K562 treated with DMSO at 1 percent for 12 hours (cell line): Measurements from ENCODE around the gene TNS2. TPM values are rescaled to one million over a fixed set of nuclear protein-coding genes. Genes with fewer than 3 reads are reported as not detected.

ENCODE experiments used
- total RNA-seq: library from RNA; unstranded; fragments of 300-600 nt; gene quantifications from 2 replicates; pipeline ENCODE4 v1.2.3, GENCODE V29; 2022; ENCODE audit not compliant: insufficient read depth

Gene TNS2, protein sequence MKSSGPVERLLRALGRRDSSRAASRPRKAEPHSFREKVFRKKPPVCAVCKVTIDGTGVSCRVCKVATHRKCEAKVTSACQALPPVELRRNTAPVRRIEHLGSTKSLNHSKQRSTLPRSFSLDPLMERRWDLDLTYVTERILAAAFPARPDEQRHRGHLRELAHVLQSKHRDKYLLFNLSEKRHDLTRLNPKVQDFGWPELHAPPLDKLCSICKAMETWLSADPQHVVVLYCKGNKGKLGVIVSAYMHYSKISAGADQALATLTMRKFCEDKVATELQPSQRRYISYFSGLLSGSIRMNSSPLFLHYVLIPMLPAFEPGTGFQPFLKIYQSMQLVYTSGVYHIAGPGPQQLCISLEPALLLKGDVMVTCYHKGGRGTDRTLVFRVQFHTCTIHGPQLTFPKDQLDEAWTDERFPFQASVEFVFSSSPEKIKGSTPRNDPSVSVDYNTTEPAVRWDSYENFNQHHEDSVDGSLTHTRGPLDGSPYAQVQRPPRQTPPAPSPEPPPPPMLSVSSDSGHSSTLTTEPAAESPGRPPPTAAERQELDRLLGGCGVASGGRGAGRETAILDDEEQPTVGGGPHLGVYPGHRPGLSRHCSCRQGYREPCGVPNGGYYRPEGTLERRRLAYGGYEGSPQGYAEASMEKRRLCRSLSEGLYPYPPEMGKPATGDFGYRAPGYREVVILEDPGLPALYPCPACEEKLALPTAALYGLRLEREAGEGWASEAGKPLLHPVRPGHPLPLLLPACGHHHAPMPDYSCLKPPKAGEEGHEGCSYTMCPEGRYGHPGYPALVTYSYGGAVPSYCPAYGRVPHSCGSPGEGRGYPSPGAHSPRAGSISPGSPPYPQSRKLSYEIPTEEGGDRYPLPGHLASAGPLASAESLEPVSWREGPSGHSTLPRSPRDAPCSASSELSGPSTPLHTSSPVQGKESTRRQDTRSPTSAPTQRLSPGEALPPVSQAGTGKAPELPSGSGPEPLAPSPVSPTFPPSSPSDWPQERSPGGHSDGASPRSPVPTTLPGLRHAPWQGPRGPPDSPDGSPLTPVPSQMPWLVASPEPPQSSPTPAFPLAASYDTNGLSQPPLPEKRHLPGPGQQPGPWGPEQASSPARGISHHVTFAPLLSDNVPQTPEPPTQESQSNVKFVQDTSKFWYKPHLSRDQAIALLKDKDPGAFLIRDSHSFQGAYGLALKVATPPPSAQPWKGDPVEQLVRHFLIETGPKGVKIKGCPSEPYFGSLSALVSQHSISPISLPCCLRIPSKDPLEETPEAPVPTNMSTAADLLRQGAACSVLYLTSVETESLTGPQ (N-terminal part only)
- total RNA-seq = 0.63 and 4.9 TPM in 2 replicates

DNA sequence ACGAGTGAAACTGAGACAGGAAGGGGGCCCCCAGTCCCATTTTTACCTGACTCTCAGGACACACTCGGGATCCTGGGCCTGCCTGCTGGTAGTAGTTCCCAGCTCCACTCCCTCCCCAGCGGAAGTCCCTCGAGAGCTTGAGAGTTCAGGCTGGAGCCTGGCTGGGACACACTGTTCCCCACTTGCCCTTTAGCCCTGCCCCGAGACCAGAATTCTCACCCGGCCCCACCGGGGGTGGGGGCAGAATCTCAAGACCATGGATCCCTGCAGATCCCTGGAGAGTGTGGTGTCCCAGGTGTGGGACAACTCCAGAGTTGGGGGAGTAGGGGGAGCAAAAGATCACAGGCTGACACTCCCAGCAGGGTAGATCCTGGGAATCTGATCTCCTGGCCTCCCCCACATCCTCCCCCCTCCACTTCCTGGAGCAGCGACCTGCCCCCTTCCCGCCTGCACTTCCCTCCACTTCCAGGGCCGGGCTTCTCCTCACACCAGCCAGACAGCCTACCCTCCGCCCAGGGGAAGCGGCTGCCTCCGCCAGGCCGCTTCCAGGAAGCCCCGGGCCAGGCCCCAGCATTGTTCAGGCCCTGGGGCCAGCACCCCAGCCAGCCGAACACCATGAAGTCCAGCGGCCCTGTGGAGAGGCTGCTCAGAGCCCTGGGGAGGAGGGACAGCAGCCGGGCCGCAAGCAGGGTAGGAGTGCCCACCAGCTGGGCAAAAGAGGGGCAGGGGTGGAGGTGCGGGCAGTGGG lies at the start of gene TNS2:
TNS2 (plus strand) TSS at position 495 of the 748 bp plus-strand sequence; CDS start at position 616, 121 bp downstream.

DNA sequence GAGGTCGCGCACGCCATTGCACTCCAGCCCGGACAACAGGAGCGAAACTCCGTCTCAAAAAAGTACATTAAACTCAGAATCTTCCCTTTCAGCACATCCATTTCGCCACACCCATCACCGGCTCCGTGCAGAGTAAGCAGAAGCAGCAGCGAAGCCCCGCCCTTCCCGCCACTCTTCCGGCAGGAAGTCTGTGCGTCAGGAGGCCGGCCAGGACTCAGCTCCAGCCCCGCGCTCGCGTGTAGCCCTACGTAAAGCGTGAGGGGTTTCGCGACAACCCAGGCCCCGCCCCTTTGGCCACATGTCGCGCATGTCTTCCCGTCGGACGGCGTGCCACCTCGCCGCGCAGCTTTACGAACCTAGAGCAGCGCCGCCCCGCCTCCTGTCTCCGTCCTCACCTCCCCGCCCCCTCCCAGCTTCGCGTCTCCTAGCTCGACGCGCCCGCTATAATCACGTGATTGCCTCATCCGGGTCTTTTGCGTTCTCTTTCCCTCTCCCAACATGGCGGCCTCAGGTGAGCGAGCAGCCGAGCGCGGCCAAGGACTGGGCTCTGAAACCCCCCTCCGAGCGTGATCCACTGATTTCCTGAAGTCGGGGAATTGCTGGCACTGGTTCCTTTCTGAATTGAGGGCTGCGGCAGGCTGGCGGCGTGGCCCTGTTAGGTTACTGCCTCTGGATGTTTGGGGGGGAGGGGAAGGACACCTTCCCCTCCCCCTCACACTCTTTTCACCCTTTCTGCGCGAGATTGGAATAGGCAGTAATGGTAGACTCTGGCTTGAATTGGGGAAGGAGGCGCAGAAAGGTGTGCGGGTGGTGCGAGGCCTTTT lies 43.7 kb upstream of the TNS2 start, which contains the start of gene EIF4B:
EIF4B (plus strand) TSS at position 471 of the 824 bp plus-strand sequence; CDS start at position 499, 28 bp downstream.

DNA sequence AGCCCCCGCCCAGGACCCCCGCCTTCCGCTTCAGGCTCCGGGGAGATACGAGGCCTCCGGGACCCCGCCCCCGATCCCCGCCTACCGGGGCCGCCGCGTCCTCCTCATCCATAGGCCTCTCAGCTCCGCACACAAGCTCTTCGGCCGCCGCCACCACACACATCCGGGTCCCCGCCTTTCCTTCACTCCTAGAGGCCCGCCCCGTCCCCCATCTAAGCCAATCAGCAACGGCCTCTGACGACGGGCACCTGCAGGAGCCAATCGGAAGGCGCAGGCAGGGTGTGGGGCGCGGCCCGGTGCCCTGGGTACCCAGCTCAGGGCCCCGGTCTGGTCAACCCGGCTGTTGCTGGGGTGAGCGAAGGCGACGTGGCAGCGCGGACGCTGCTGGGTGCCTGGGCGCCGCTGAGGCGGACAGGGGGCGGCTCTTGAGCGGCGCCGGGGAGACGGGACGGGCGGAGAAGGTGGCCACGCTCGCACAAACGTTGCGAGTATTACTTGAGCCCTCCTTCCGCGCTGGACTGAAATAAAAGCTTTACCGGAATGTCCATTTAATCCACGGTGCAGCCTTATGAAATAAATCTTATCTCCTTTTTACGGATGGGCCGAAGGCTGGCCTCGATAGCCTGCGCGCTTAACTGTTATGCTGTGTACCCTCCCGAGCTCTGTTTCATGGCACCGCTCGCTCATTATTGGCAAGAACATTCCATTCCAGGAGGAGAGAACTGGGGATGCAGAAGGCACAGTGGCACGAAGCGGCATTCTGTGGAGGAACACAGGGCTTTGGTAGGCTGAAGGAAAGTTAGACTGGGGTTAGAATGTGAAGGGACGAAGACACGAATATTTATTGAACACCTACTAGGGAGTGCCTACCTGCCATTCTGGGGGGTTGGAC lies 29.6 kb downstream of the TNS2 start, which contains the start of gene SPRYD3:
SPRYD3 (minus strand) TSS at position 165 of the 892 bp plus-strand sequence; CDS start at position 108, 57 bp downstream.

DNA sequence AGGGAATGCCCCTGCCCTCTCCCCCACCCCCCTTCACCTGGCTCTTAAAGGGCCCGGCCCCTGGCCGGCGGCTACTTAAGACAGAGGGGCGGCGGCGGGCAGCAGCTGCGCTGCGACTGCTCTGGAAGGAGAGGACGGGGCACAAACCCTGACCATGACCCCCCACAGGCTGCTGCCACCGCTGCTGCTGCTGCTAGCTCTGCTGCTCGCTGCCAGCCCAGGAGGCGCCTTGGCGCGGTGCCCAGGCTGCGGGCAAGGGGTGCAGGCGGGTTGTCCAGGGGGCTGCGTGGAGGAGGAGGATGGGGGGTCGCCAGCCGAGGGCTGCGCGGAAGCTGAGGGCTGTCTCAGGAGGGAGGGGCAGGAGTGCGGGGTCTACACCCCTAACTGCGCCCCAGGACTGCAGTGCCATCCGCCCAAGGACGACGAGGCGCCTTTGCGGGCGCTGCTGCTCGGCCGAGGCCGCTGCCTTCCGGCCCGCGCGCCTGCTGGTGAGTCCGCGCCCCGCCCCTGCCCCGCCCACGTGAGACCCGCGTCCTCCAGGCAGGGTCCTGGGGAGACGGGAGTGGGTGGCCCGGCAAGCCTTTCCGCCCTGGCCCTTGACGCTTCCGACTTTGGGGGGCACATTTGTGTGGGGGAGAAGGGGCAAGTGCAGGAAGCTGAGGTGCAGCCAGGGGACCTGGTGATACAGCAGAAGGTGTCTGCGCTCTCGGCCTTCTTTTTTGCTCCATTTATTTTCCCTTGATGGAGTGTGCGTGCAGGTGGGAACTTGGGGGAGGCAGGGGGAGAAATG lies 47.9 kb downstream of the TNS2 start, which contains the start of gene IGFBP6:
IGFBP6 (plus strand) TSS at position 104 of the 790 bp plus-strand sequence; CDS start at position 155, 51 bp downstream.

DNA sequence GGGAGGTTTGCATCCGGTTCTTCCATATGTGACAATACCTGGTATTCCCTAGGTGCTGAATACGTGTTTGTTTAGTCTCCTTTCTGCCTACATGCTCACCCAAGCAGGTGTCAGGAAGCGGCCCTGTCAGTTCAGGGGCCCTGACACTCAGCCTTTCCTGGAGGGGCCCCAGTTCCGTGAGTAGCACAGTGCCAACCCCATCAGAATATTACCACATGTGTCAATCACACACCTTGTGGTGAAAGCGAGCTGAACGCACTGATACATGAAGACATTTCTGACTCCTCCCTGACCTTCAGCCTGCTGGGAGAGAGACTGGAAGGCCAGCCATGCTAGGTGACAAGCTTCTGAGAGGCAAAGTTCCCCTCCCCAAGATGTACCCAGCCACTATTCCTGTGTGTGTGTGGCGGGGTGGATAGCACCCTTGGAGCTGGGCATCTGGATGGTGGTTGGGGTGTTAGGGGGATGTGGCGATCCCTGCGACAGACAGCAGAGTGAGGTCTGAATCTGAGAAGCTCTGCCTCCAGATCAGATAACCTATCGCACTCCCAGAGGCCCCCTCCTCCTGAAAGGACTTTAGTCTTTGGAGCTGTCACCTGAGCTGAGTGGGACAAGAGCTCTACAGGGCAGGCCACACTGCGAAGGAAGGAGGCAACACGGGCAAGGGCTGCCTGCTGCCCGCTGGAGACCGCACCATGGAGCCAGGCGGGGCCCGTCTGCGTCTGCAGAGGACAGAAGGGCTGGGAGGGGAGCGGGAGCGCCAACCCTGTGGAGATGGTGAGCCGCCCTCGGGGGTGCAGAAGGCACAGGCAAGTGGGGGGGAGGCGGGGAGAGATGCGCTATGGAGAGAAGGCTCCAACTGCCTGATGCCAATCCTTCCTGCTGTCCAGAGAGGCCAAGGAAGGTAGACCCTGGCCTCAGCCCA lies 53.3 kb downstream of the TNS2 start, which contains the start of gene SOAT2:
SOAT2 (plus strand) TSS at position 604 of the 925 bp plus-strand sequence; CDS start at position 696, 92 bp downstream.

Other genes starting within 250 kb of the TNS2 start
- gene KRT4, start 235.9 kb upstream of the TNS2 start, total RNA-seq = not detected in 2 replicates
- not detected in 2 replicates for gene KRT79, start 215.8 kb upstream of the TNS2 start, total RNA-seq
- gene KRT78, start 201.1 kb upstream of the TNS2 start, total RNA-seq = not detected in 2 replicates
- 398 and 473 TPM in 2 replicates for gene KRT8, start 145.0 kb upstream of the TNS2 start, total RNA-seq
- gene KRT18, start 100.9 kb upstream of the TNS2 start, total RNA-seq = 337 and 355 TPM in 2 replicates
- gene EIF4B, start 43.6 kb upstream of the TNS2 start, total RNA-seq = 167 and 294 TPM in 2 replicates
- 19.2 and 25.3 TPM in 2 replicates for gene SPRYD3, start 29.3 kb downstream of the TNS2 start, total RNA-seq
- 1.1 TPM in 1 of 2 replicates, not detected in the other for gene IGFBP6, start 47.6 kb downstream of the TNS2 start, total RNA-seq
- not detected in 2 replicates for gene SOAT2, start 53.4 kb downstream of the TNS2 start, total RNA-seq
- gene ZNF740, start 130.7 kb downstream of the TNS2 start, total RNA-seq = 8.8 and 16.7 TPM in 2 replicates
- gene CSAD, start 130.9 kb downstream of the TNS2 start, total RNA-seq = 9.3 and 23.4 TPM in 2 replicates
- gene ITGB7, start 157.2 kb downstream of the TNS2 start, total RNA-seq = 2.2 and 3.5 TPM in 2 replicates
- 4.3 and 7.8 TPM in 2 replicates for gene RARG, start 182.1 kb downstream of the TNS2 start, total RNA-seq
- 17.5 and 36.3 TPM in 2 replicates for gene ESPL1, start 218.2 kb downstream of the TNS2 start, total RNA-seq
- gene PFDN5, start 245.5 kb downstream of the TNS2 start, total RNA-seq = 588 and 822 TPM in 2 replicates
- gene MYG1, start 249.6 kb downstream of the TNS2 start, total RNA-seq = 7.5 and 15.2 TPM in 2 replicates